Measurements from ENCODE around the gene SLC6A11.

SLC6A11 gene

GRCh38 chr3:10933805-10934481, 117.9 kb downstream of the SLC6A11 start:
- DNase-seq, result no peak

- no peak for DNase-seq
These were observed 119.0 kb downstream of the SLC6A11 start for GRCh38 chr3:10935028-10935427.

- DNase-seq, result no peak
These were observed 120.0 kb downstream of the SLC6A11 start for GRCh38 chr3:10935846-10936631.

- DNase-seq, result no peak
These were observed 120.7 kb downstream of the SLC6A11 start for GRCh38 chr3:10936686-10937085.

GRCh38 chr3:10937141-10937825, 121.3 kb downstream of the SLC6A11 start:
- DNase-seq, result no peak

GRCh38 chr3:10939556-10939955, 123.5 kb downstream of the SLC6A11 start:
- DNase-seq, result no peak

- DNase-seq, result no peak
These were observed 124.1 kb downstream of the SLC6A11 start for GRCh38 chr3:10940106-10940505.

- DNase-seq, result peak; percentile 22
These were observed 125.9 kb downstream of the SLC6A11 start for GRCh38 chr3:10941972-10942371.

GRCh38 chr3:10942690-10943205, 126.7 kb downstream of the SLC6A11 start:
- no peak for DNase-seq

- DNase-seq, result no peak
These were observed 128.8 kb downstream of the SLC6A11 start for GRCh38 chr3:10944866-10945265.

- DNase-seq, result peak; percentile 43
These were observed 129.8 kb downstream of the SLC6A11 start for GRCh38 chr3:10945683-10946287.

GRCh38 chr3:10946526-10946925, 130.5 kb downstream of the SLC6A11 start:
- DNase-seq, result no peak

- no peak for DNase-seq
These were observed 132.3 kb downstream of the SLC6A11 start for GRCh38 chr3:10948326-10948725.

GRCh38 chr3:10949197-10949596, 133.2 kb downstream of the SLC6A11 start:
- no peak for DNase-seq

GRCh38 chr3:10950476-10951294, 134.7 kb downstream of the SLC6A11 start:
- DNase-seq, result no peak

- DNase-seq, result no peak
These were observed 135.4 kb downstream of the SLC6A11 start for GRCh38 chr3:10951295-10951926.

- no peak for DNase-seq
These were observed 136.5 kb downstream of the SLC6A11 start for GRCh38 chr3:10952525-10952924.

GRCh38 chr3:10954740-10955139, 138.7 kb downstream of the SLC6A11 start:
- no peak for DNase-seq

- DNase-seq, result no peak
These were observed 139.9 kb downstream of the SLC6A11 start for GRCh38 chr3:10955711-10956453.

GRCh38 chr3:10956531-10956930, 140.5 kb downstream of the SLC6A11 start:
- DNase-seq, result no peak

GRCh38 chr3:10956986-10957385, 141.0 kb downstream of the SLC6A11 start:
- DNase-seq, result no peak

All from activated CD8-positive, alpha-beta memory T cell treated with anti-CD3 and anti-CD28 coated beads, Interleukin-2, amount 50 U/mL, for 4 hours (primary cell).